ENCODE results near the gene PTX3.

GRCh38 chr3:157467200-157467599 lies 30.6 kb downstream of the PTX3 start:
- TF ChIP-seq CTCF (CRISPR knock-in tag; IDR thresholded peaks at IDR 0.05) (no peak), PREB (CRISPR knock-in tag; IDR thresholded peaks at IDR 0.05) (no peak), POLR2A (IDR thresholded peaks at IDR 0.05; ENCODE audit: insufficient read depth in 1 of 2, low read depth in 2 of 2, low read length in 2 of 2) (no peak), NR2C2 (CRISPR knock-in tag; IDR thresholded peaks at IDR 0.05; ENCODE audit: borderline replicate concordance) (no peak), SMAD1 (CRISPR knock-in tag; IDR thresholded peaks at IDR 0.05; ENCODE audit: borderline replicate concordance, low read depth) (no peak), HOXA7 (CRISPR knock-in tag; IDR thresholded peaks at IDR 0.05) (no peak), ZNF572 (CRISPR knock-in tag; IDR thresholded peaks at IDR 0.05) (no peak), EHMT2 (IDR thresholded peaks at IDR 0.05; ENCODE audit: borderline replicate concordance, low read depth, low read length) (no peak), PRMT3 (CRISPR knock-in tag; IDR thresholded peaks at IDR 0.05; ENCODE audit: borderline replicate concordance, low read depth) (no peak), TIGD3 (CRISPR knock-in tag; IDR thresholded peaks at IDR 0.05; ENCODE audit: borderline replicate concordance) (no peak), ZNF597 (CRISPR knock-in tag; IDR thresholded peaks at IDR 0.05) (no peak), ZNF296 (CRISPR knock-in tag; conservative IDR thresholded peaks at IDR 0.05) (no peak), JUNB (CRISPR knock-in tag; IDR thresholded peaks at IDR 0.05; ENCODE audit: borderline replicate concordance) (no peak), POLR2AphosphoS5 (IDR thresholded peaks at IDR 0.05; ENCODE audit: low read depth, low read length) (no peak)
